DND-41 (cell line): ENCODE data around the gene MMP7.

Source experiments
- ATAC-seq: fragments of 200-7000 bp; cut with Tn5 transposase; 3 replicates; pipeline ENCODE4 v1.9.1; 2021; ENCODE audit warnings: low read depth; ENCODE audit not compliant: insufficient read depth
- DNase-seq: peaks from one replicate; pipeline ENCODE4 v3.0.0-alpha.2; 2020
- H2AFZ ChIP-seq: 2 replicates; pipeline ENCODE4 v1.6.0; 2012; ENCODE audit warnings: low read depth, low read length
- H3K27ac ChIP-seq: 2 replicates; pipeline ENCODE4 v1.5.1; 2012; ENCODE audit warnings: low read length, inconsistent platforms
- H3K27me3 ChIP-seq: fragments of 200-600 bp; sonication (generic); 2 replicates; pipeline ENCODE4 v1.6.0; 2012; ENCODE audit warnings: low read length, mild to moderate bottlenecking, inconsistent platforms; ENCODE audit not compliant: insufficient read depth, poor library complexity
- H3K36me3 ChIP-seq: 2 replicates; pipeline ENCODE4 v1.5.1; 2012; ENCODE audit warnings: low read length, inconsistent platforms; ENCODE audit not compliant: insufficient read depth
- H3K4me1 ChIP-seq: 2 replicates; pipeline ENCODE4 v1.5.1; 2012; ENCODE audit warnings: mild to moderate bottlenecking, low read length; ENCODE audit not compliant: insufficient read depth
- H3K4me2 ChIP-seq: 2 replicates; pipeline ENCODE4 v1.6.0; 2012; ENCODE audit warnings: mild to moderate bottlenecking, moderate library complexity, low read length, inconsistent platforms; ENCODE audit not compliant: insufficient read depth
- H3K4me3 ChIP-seq, 2 experiments: fragments of 200-600 bp in 1 of 2; shearing (Covaris generic) in 1 of 2; 2 replicates each; pipeline ENCODE4 v1.5.1; 2012 to 2016; ENCODE audit warnings: inconsistent platforms in 2 of 2, low read length in 2 of 2, mild to moderate bottlenecking in 2 of 2, low read depth in 1 of 2, moderate library complexity in 1 of 2
- H3K79me2 ChIP-seq: 2 replicates; pipeline ENCODE4 v1.6.0; 2012; ENCODE audit warnings: low read length, inconsistent platforms; ENCODE audit not compliant: insufficient read depth
- H3K9ac ChIP-seq: 2 replicates; pipeline ENCODE4 v1.6.0; 2012; ENCODE audit warnings: low read depth, mild to moderate bottlenecking, inconsistent platforms, low read length, moderate library complexity
- H3K9me3 ChIP-seq: 2 replicates; pipeline ENCODE4 v1.5.1; 2012; ENCODE audit warnings: low read length, moderate library complexity, mild to moderate bottlenecking, inconsistent platforms; ENCODE audit not compliant: insufficient read depth, severe bottlenecking
- H4K20me1 ChIP-seq: 2 replicates; pipeline ENCODE4 v1.6.0; 2012; ENCODE audit warnings: low read length; ENCODE audit not compliant: insufficient read depth
- CTCF ChIP-seq: IDR thresholded peaks from 2 replicates; pipeline ENCODE4 v1.5.1; 2012; ENCODE audit warnings: borderline replicate concordance, low read length, moderate library complexity, mild to moderate bottlenecking; ENCODE audit not compliant: poor library complexity, severe bottlenecking; ENCODE audit errors: extremely low read depth
- EZH2 ChIP-seq: IDR thresholded peaks from 3 replicates; pipeline ENCODE4 v1.6.1; 2012; ENCODE audit warnings: borderline replicate concordance, low read depth, mild to moderate bottlenecking, moderate library complexity, low read length, inconsistent platforms; ENCODE audit not compliant: severe bottlenecking

Gene MMP7

DNA sequence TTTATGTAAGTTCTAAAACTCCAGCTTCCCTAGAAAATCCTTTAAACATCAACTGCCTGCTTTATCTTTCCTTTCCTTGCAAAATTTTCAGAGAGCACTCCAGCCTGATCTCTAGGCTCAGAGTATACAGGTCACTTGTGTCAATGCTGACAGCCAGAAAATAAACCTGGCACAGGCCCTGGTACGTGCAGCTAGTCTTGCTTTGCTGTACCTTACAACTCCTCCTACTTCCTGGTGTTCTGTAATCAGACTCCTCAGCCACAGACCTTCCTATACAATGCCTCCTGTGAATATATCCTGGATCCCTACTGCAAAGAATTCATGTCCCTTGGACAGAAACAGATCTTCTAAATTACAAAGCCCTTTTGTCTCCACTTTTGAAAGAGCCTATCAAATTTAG is 53.7 kb downstream of the MMP7 start:
- no peaks in the 10 kb centered on the region for H3K36me3 ChIP-seq
- H3K27ac ChIP-seq, result peak overlapping the region; percentile 33; the same call in 1 of the 2 replicates
- no peak overlapping the region for H3K4me2 ChIP-seq
- H3K27me3 ChIP-seq, result no peaks in the 10 kb centered on the region
- peak; percentile 85 for ATAC-seq
- H4K20me1 ChIP-seq, result no peaks in the 10 kb centered on the region
- H3K79me2 ChIP-seq, result no peaks in the 10 kb centered on the region
- TF ChIP-seq EZH2 (no peak), CTCF (no peak)
- no peaks in the 10 kb centered on the region for H3K9me3 ChIP-seq
- peak overlapping the region; percentile 35 for H2AFZ ChIP-seq
- peaks cover 11% of the 10 kb centered on the region for H3K4me1 ChIP-seq
- H3K4me3 ChIP-seq, result no peak overlapping the region
- no peak overlapping the region for H3K9ac ChIP-seq
- no peak for DNase-seq

- Histone ChIP-seq H4K20me1 (no peaks in the 10 kb centered on the region), H3K4me2 (no peak overlapping the region), H3K27ac (no peak overlapping the region), H3K9ac (no peak overlapping the region), H3K27me3 (no peaks in the 10 kb centered on the region), H2AFZ (peak overlapping the region; percentile 35), H3K36me3 (no peaks in the 10 kb centered on the region), H3K4me3 (no peak overlapping the region), H3K79me2 (no peaks in the 10 kb centered on the region), H3K9me3 (no peaks in the 10 kb centered on the region), H3K4me1 (peaks cover 11% of the 10 kb centered on the region)
- no peak for TF ChIP-seq EZH2
- no peak for TF ChIP-seq CTCF
- ATAC-seq, result no peak
- DNase-seq, result no peak
These were observed 54.5 kb downstream of the MMP7 start for GRCh38 chr11:102476069-102476468.

DNA sequence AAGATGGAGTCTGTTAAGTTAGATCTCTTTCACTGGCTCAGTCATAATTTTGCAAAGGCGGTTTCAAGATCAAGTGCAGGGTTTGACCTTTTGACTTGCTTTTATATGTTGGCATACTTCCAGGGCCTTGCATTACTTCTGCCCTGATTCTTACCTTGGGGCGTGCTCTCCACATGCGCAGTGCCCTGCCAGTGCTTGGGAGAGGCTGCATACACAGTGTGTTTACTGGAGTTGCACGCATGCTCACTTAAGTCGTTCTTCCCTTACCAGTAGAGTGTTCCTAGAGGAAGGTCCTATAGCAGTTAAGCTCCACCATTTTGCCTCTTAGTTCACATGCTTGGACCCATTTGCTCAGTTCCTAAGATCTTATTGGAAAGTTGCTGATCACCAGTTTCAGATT is 57.0 kb downstream of the MMP7 start:
- no peak for ATAC-seq
- H2AFZ ChIP-seq, result no peak overlapping the region

More for the DNA sequence above, 57.0 kb downstream of the MMP7 start:
- no peak overlapping the region for H3K4me2 ChIP-seq
- no peak overlapping the region for H3K9ac ChIP-seq
- no peaks in the 10 kb centered on the region for H4K20me1 ChIP-seq
- no peak overlapping the region for H3K27ac ChIP-seq
- no peak overlapping the region for H3K4me3 ChIP-seq
- H3K9me3 ChIP-seq, result no peaks in the 10 kb centered on the region
- H3K36me3 ChIP-seq, result no peaks in the 10 kb centered on the region
- H3K4me1 ChIP-seq, result peaks cover 27% of the 10 kb centered on the region
- H3K27me3 ChIP-seq, result no peaks in the 10 kb centered on the region
- TF ChIP-seq CTCF (no peak), EZH2 (no peak)
- DNase-seq, result no peak
- H3K79me2 ChIP-seq, result no peaks in the 10 kb centered on the region
